ENCODE data around the gene TENM3. TPM values are rescaled to one million over a fixed set of nuclear protein-coding genes. Genes with fewer than 3 reads are reported as not detected.

The TENM3 gene
- total and polyA plus RNA-seq, 2 donors (not counting 3 experiments of a cell fraction or from before 2014, with no cell fraction given) = 3.2 to 6.2 TPM

DNA sequence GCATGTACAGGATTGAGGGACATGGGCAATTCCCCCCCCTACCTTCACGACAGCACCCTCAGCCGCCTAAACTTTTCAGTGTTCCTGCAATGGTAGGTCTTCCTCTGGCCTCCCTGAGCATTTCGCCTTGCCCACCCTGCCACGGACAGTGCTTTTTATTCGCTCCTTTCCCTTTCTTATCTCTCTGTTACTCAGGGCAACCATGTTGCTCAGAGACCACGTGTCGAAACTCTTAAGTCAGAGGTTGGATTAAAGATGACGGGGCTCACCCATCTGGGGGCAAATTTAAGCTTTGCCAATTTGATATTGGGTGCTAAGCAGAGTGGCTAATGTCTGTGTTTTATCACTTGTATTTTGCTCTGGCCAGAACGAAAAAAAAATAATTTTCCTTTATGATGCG is 20.4 kb downstream of the TENM3 start:
- H3K36me3 ChIP-seq (ENCODE audit: control insufficient read depth in 2 of 2, extremely low read depth in 1 of 2, insufficient read depth in 2 of 2, low read length in 2 of 2) = no peaks in the 10 kb centered on the region

DNA sequence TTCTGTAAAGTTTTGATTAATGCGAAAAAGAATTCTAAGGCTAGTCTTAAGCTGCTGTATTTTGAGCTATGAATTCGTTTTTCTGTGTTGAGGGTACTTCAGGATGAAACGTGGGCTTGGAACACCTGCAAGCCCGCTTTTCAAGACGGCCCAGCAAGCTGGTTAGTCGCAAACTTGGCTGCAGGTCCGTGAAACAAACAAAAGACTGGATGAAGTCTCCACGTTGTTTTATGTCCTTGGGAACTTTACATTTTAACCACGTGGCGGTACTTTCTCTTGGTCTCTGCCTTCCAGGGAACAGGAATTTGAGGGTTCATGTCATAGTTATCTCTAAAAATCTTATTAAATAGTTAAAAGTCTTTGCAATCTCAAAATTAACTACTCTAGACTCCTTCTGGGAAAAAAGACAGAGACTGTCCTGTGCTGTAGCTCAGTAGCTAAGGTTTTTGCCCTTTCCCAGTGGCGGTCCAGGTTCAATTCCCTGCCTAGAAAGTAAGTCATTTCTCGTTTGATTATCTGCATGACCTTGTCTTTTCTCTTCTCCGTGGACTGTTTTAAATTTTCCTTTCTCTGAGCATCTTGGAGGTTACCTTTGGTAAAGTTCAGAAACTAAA is 21.0 kb downstream of the TENM3 start:
- Histone ChIP-seq H3K9me3 (replicated peaks; ENCODE audit: control insufficient read depth, insufficient read depth, low read length) (no peaks in the 10 kb centered on the region), H3K4me1 (ENCODE audit: control insufficient read depth, extremely low read depth, insufficient read depth, low read length) (no peaks in the 10 kb centered on the region), H3K4me3 (replicated peaks in 1 of 3; ENCODE audit: insufficient read depth in 1 of 3, low read depth in 1 of 3, low read length in 3 of 3) (no peak overlapping the region), H3K36me3 (ENCODE audit: control insufficient read depth in 2 of 2, extremely low read depth in 1 of 2, insufficient read depth in 2 of 2, low read length in 2 of 2) (no peaks in the 10 kb centered on the region), H3K9me1 (replicated peaks; ENCODE audit: control insufficient read depth, extremely low read depth, insufficient read depth, low read length) (no peaks in the 10 kb centered on the region), H3K4me2 (ENCODE audit: insufficient read depth, low read length) (no peak overlapping the region), H3K9ac (replicated peaks; ENCODE audit: extremely low read depth, insufficient read depth, low read length) (no peak overlapping the region), H3K27ac (ENCODE audit: insufficient read depth, low read depth, low read length) (no peak overlapping the region), H3K27me3 (ENCODE audit: control insufficient read depth in 2 of 2, insufficient read depth in 2 of 2, low read length in 2 of 2) (no peaks in the 10 kb centered on the region), H4K20me1 (replicated peaks; ENCODE audit: control insufficient read depth, extremely low read depth, insufficient read depth, low read length) (no peaks in the 10 kb centered on the region), H3K79me2 (ENCODE audit: control insufficient read depth, insufficient read depth, low read length) (no peaks in the 10 kb centered on the region), H2AFZ (ENCODE audit: low read depth, low read length) (no peak overlapping the region)
- POLR2A ChIA-PET = no interaction called here
- intact Hi-C loops (cut with micrococcal nuclease) = no loop called here
- CTCF ChIA-PET = no interaction called here
- no peak for FAIRE-seq
- no peak for DNase-seq (ENCODE audit: low read depth, low spot score)
- no TSS peak for BruUV-seq (replicated peaks)
- dilution Hi-C loops (cut with MboI; ENCODE audit: extremely low pct_ligation_motif_present, low sequenced_read_pairs) = no loop called here
- TF ChIP-seq GATA2 (IDR thresholded peaks at IDR 0.05; ENCODE audit: insufficient read depth, insufficient read length, low read depth, low read length) (no peak), POLR2A (IDR thresholded peaks at IDR 0.05; ENCODE audit: low read depth, low read length) (no peak), MYC (IDR thresholded peaks at IDR 0.05; ENCODE audit: low read depth, low read length) (no peak), POLR2AphosphoS5 (IDR thresholded peaks at IDR 0.05; ENCODE audit: insufficient read depth, low read depth, low read length) (no peak), JUN (IDR thresholded peaks at IDR 0.05; ENCODE audit: borderline replicate concordance, insufficient read depth, insufficient read length, low read depth) (no peak), EZH2 (IDR thresholded peaks at IDR 0.05; ENCODE audit: borderline replicate concordance, low read depth, low read length, severe bottlenecking) (no peak), FOS (IDR thresholded peaks at IDR 0.05; ENCODE audit: borderline replicate concordance, insufficient read depth, low read length) (no peak)
- TF ChIP-seq, protein P1, sequence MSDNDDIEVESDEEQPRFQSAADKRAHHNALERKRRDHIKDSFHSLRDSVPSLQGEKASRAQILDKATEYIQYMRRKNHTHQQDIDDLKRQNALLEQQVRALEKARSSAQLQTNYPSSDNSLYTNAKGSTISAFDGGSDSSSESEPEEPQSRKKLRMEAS (IDR thresholded peaks at IDR 0.05; ENCODE audit: insufficient read depth, insufficient read length) = no peak

More for the DNA sequence above, 20.4 kb downstream of the TENM3 start:
- no TSS peak for BruUV-seq (replicated peaks)
- TF ChIP-seq FOS (IDR thresholded peaks at IDR 0.05; ENCODE audit: borderline replicate concordance, insufficient read depth, low read length) (no peak), EZH2 (IDR thresholded peaks at IDR 0.05; ENCODE audit: borderline replicate concordance, low read depth, low read length, severe bottlenecking) (no peak), JUN (IDR thresholded peaks at IDR 0.05; ENCODE audit: borderline replicate concordance, insufficient read depth, insufficient read length, low read depth) (no peak)
- Histone ChIP-seq H2AFZ (ENCODE audit: low read depth, low read length) (no peak overlapping the region), H3K4me1 (ENCODE audit: control insufficient read depth, extremely low read depth, insufficient read depth, low read length) (no peaks in the 10 kb centered on the region), H3K27me3 (ENCODE audit: control insufficient read depth in 2 of 2, insufficient read depth in 2 of 2, low read length in 2 of 2) (no peaks in the 10 kb centered on the region), H3K9ac (replicated peaks; ENCODE audit: extremely low read depth, insufficient read depth, low read length) (no peak overlapping the region), H3K4me3 (replicated peaks in 1 of 3; ENCODE audit: insufficient read depth in 1 of 3, low read depth in 1 of 3, low read length in 3 of 3) (no peak overlapping the region), H3K27ac (ENCODE audit: insufficient read depth, low read depth, low read length) (no peak overlapping the region), H3K4me2 (ENCODE audit: insufficient read depth, low read length) (no peak overlapping the region), H3K9me3 (replicated peaks; ENCODE audit: control insufficient read depth, insufficient read depth, low read length) (no peaks in the 10 kb centered on the region), H3K79me2 (ENCODE audit: control insufficient read depth, insufficient read depth, low read length) (no peaks in the 10 kb centered on the region), H4K20me1 (replicated peaks; ENCODE audit: control insufficient read depth, extremely low read depth, insufficient read depth, low read length) (no peaks in the 10 kb centered on the region), H3K9me1 (replicated peaks; ENCODE audit: control insufficient read depth, extremely low read depth, insufficient read depth, low read length) (no peaks in the 10 kb centered on the region)
- intact Hi-C loops (cut with micrococcal nuclease) = no loop called here
- dilution Hi-C loops (cut with MboI; ENCODE audit: extremely low pct_ligation_motif_present, low sequenced_read_pairs) = no loop called here
- FAIRE-seq = no peak
- POLR2A ChIA-PET = no interaction called here
- CTCF ChIA-PET = no interaction called here
- DNase-seq (ENCODE audit: low read depth, low spot score) = no peak
